Measurements from ENCODE around the gene ATP5IF1.

Gene ATP5IF1

DNA sequence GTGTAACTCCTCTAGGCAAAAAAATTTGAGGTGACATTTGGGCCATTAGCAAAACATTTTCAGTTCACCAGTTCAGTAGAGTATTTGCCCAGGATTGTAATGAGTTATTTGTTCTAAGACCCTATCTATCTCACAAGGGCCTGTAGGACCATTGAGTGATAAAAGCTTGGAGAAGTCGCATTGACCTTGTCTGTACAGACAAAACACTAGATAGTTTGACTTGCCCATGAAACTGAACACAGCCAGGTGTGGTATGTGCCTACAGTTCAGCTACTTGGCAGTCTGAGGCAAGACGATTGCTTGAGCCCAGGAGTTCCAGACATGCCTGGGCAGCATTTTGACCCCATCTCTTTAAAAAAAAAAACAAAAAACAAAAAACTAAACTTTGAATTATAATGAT is 3.1 kb downstream of the ATP5IF1 start:
- DNase-seq: no peak

DNA sequence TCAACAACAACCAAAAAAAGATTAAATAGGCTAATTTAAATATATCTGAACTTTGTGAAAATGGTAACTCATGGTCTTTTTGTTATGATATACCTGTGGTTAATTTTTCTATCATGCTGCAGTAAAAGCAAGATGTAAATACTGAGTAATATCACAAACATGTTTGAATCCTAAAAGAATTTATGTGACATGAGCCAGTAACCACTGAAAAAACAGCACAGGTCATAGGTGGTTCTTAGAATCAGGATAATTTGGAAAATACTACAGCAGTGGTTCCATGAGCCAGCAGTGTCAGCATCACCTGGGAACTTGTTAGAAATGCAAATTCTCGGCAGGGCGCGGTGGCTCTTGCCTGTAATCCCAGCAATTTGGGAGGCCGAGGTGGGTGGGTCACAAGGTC is 4.1 kb downstream of the ATP5IF1 start:
- no peak for DNase-seq

DNA sequence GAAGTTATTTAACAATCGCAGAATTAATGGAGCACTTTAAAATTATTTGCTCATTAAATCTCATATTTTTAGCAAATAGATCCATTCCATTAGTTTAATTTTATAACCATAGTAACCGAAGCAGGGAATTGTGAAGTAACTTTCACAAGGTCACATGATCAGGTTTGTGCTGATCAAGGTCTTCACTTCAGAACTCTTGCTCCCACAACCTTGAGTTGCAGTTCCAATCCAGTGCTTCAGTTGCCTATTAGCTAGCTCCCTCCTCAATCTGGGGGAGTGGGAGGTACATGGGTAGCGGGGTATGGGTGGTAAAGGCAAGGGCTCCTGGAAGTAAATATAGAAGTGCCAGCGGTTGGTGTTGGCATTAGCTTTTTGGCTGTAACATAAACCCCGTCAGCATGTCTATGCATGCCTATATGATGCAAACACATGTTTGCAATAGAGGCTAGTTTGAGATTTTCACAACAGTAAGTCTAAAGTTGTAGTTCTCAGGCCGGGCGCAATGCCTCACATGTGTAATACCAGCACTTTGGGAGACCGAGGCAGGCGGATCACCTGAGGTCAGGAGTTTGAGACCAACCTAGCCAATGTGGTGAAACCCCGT is 5.8 kb downstream of the ATP5IF1 start:
- DNase-seq: no peak

DNA sequence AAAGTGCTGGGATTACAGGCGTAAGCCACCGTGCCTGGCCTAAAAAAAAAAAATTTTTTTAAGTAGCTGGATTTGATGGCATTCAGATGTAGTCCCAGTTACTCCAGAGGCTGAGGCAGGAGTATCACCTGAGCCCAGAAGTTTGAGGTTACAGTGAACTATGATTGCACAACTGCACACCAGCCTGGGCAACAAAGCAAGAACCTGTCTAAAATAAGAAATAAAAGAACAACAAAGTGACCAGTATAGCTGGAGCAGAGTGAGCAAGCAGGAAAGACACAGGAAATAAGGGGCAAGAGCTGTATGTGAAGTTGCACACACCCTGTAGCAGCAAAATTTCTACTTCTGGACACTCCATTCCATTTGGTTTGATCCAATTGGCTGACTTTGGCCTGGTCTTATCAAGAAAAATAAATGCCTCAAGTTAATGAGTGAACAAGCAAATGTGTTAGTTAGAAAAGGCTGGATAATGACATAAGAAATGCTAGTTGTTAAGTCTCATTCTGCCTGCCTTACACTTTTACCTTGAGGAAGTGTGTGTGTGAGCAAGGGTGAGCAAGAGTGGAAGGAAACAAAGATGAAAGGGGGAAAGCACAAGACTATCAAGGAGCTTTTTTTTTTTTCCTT is 7.9 kb downstream of the ATP5IF1 start:
- DNase-seq: no peak

DNA sequence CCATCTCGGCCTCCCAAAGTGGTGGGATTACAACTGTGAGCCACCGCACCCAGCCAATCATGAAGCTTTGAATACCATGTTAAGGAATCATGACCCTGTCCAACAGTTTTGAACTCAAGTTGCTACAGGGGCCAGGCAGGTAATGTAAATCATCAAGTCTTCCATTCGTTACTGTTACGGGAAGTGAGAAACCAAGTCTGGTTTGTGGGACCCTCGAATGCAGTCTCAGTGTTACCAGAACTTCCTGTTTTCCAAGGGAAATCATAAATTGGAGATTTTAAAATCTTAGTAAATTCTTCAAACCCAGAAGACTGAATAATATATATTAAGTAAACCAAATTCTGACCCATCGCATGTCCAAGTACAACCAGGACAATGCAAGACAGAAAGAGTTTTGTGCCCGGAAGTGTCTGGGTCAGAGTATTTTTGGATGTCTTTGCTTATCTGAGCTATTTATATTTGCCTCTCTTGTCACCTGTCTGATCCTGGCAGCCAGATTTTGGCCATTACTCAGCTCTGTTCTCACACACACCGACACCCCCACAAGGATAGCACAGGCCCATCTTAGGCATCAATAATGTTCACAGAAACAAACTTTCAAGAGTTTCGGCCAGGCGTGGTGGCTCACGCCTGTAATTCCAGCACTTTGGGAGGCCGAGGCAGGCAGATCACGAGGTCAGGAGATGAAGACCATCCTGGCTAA is 8.8 kb downstream of the ATP5IF1 start:
- no peak for DNase-seq

DNA sequence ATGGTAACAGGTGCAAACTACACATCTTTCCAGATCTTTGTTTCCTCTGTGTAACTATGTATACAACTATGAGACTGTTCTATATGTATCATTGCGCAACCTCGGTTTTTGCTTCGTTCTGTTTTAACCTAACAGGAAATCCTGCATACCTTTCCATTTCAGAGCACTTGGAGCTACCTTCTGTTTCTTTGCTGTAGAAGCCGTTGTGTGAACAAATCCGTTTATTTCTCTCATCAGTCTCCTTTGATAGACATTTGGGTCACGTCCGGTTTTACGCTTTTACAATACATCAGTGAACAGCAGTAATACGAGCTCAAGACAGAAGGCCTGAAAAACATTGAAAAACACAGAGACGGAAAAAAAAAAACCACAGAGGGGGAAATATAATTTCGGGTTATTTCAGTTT is 10.5 kb downstream of the ATP5IF1 start:
- DNase-seq: no peak

DNA sequence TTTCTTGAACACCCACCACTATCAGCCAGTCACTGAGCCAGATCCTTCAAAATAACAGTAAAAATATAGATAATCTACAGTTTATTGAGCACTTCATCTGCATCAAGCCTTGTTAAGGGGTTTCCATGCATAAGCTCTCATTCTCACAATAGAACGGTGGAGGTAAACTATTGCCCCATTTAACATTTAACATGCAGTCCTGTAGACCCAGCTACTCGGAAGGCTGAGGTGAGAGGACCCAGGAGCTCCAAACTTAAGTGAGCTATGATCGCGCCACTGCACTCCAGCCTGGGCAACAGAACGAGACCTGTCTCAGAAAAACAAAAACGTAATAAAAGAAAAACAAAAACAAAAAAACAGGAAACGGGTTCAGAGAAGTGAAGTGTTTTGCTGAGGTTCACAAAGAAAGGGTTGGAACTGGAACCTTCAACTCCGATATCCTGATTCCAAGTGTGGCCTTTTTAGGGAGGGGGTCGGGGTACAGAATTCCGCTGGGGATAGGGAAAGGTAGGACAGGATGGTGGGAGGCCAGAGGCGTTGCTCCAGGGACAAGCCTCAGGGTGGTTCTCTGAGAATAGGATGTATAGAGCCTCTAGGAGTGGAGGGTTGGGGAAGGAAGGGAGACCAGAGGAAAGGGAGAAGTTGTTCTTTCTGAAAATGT is 11.8 kb downstream of the ATP5IF1 start:
- no peak for DNase-seq

DNA sequence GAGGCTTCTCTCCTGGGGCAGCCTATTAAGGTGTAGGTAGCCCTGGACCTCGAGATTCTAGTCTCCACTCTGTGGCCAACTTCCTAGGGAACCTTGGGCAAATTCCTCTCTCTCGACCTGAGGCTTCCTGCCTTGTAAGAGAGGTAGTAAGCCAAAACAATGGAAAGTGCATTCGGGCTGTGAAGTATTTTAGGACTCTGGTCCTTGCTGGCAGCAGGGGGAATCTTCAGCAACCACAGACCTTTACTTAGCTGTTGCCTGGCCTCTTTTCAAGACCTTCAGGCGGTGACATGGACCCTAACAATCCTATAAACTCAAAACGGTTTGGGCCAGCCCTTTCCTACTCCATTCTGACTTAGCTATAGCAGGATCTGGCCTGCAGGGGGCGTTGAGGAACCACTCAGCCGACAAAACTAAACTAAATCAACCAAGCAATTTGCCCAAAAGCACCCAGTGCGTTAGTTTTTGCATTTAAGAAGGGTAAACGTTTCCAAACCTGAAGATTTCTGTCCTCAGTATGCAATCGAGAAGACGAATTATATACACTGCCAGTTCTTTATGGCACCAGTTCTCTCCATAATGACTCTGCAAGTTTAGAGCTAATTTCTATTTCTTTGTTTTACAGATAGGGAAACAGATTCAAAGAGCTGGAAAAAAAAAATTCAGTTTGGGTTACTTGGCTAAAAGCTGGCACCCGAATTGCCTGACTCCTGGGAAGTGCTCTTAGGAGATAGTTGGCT is 12.5 kb downstream of the ATP5IF1 start:
- DNase-seq: peak; percentile 88

DNA sequence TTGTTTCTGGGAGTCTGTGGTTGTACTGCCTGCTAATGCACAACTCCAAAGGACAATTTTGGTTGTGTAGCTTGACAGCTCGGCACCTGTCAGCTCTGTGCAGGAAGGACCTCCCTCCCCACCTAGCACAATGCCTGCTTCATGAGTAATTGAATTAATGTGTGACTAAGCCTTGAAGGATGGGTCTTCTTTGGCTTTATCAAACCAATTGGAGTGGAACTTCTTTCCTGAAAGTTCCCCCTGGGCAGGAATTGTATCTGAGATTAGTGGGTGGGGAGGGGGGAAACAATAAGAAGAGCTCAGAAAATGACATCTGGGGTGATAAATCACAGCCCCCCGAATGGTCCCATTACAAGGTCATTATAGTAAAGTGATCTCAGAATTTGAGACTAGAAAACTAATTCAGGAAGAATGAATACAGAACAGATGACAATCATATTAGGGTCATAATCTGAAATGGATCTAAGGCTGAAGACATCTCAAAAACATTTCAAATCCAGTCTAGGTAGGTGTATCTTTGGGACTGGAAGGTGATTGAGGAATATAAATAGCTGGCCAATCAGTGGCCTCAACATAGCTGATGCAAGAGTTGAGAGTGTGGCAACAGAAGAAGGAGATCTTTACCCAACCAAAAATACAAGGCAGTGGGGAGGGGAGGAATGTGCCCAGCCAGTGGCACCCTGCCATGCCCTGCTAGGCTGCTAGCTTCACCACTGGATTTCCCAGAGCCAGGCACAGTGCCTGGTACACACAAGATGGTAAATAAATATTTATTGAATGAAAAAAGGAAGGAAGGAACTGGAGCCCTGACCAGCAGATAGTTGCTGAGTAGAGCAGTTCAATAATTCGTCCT is 13.3 kb downstream of the ATP5IF1 start:
- no peak for DNase-seq

DNA sequence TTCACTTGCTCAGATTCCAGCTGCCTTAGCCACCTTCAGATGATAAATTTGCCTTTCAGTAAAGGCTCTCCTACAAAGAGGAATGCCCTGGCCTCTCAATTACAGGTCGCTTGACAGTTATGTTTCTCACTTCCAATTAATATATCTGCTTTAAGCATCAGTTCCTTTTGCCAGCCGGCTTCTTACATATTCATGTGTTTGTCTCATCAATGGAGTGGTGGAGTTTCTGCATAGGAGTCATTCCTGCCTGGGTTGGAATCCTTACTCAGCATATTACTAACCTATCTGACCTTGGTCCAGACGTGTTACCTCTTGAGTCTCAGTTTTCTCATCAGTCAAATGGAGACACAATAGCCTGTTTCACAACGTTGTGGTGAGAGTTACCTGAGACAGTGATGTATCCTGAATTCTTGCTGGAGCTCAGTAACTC is 14.0 kb downstream of the ATP5IF1 start:
- DNase-seq: no peak

DNA sequence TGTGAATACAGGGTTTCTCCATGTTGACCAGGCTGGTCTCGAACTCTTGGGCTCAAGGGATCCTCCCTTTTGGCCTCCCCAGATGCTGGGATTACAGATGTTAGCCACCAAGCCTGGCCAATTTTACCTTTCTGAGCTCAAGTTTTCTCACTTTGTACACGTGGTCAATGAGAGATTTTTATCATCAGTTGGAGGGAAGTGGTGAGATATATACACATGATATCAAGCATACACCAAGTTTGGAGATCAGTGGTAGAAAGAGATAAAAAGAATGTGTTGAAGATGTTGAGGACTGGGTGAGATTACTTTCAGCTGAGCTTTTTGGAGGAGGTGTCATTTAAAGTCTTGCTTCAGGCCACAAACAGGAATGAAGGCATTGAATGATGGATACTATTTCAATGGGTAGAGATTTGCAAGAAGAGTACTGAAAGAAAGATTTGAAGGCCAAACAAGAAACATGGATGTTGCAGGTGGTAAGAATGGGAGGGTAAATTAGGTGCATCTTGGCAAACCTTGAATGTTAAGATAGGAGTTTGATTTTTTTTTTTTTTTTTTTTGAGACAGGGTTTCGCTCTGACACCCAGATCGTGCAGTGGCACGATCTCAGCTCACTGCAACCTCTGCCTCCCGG is 20.4 kb downstream of the ATP5IF1 start:
- no peak for DNase-seq

DNA sequence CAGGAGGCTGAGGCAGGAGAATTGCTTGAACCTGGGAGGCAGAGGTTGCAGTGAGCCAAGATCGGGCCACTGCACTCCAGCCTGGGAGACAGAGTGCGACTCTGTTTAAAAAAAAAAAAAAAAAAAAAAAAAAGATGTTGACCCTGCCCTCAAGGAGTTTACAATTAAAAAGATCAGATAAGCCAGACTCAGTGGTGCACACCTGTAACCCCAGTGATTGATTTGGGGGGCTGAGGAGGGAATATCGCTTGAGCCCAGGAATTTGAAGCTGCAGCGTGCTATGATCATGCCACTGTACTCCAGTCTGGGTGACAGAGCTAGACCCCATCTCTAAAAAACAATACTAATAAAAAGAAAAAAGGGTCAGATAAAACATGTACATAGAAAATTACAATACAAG is 21.8 kb downstream of the ATP5IF1 start:
- DNase-seq: no peak

DNA sequence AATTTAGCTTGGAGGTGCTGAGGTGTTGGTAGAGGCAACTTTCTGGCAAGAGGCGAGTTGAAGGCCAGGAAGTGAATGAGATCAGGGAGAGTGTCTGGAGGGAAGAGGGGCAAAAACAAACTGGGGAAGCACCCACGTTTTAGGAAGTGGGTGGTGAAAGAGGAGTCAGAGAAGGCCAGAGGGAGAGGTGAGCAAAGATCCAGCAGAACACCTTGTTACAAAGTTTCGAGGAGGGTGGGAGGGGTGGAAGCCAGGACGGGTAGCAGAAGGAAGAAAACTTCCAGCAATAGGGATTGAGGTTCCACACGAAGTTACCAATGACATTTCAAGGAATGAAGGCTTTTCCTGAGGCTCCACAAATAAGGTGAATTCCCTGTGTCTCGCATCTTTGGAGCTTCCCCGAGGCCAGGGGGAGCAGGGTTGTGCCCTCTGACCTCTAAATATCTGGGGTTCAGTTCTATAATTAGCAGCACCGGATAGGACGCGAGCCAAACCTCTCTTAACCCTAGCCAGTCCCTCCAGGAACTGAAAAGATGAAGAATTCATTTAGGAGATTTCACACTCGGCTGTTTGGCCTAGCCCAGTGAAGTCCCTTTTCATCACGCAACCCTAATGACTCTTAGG is 22.8 kb downstream of the ATP5IF1 start:
- no peak for DNase-seq

DNA sequence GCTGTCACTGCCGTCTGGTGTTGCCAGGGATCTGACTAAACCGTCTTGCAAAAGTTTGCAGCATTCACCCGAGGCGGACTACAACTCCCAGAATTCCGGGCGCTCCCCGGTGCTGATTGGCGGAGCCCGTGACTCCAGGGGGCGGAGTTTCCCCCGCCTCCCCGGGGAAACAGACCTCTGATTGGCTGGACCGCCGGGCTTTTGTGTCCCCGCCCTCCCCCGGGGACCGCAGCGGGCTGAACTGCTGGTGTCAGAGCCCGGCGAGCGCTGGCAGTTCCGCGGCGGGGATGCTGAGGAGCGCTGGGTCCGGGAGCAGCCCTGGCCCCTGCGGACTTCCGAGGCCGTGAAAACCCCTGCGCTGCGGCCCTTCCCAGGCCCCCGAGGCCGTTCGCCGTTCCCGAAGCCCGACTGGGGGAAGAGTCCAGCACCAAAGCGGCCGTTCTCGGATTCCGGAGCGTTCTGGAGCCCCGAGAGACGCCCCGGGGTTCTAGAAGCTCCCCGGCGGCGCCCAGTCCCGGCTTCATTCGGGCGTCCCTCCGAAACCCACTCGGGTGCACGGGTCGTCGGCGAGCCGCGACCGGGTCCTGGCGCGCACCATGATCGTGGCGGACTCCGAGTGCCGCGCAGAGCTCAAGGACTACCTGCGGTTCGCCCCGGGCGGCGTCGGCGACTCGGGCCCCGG is 23.5 kb downstream of the ATP5IF1 start, which contains the start of gene SESN2:
TSS of gene SESN2 (plus strand) at position 267 of the 682 bp plus-strand sequence. CDS start at position 597, 330 bp downstream.
- DNase-seq: peak; percentile 99

DNA sequence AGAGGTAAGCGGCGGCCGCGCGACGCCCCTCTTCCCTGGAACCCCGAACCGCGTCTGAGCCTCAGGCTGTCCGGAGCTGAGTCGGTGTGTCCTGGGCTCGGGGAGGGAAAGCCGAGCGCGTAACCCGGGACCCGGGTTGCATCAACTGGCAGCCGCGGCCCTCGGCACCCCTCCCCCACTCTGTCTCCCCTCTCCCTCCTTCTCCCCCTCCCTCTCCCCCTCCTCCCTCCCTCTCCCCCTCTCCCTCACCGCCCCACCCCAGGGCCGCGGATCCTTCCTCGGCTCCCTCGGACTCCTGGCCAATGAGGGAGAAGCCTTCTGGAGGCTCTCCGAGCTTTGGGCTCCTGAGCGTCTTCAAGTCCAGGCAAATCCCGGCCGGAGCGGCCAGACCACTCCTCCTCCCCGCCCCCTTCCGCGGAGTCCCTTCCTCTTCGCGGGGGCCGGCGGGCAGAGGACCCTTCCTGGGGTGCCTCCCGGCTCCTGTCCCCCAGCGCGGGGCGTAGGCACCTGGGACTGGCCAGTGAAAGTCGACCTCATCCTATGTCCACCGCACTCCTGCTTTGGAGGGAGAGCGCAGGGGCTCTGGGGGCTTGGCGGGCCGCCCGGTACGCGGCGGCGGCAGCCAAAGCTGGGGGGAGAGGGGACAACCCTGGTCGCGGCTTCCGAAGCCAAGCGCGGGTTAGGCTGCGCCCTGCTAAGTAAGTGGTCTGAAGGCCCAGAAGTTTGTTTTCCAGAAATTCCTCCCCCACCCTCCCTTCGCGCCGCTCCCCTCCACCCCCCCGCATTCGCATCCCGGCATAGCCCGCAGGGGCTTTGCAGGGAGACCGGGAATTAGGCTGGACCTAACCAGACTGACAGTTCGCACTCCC is 24.2 kb downstream of the ATP5IF1 start:
- DNase-seq: peak; percentile 74

DNA sequence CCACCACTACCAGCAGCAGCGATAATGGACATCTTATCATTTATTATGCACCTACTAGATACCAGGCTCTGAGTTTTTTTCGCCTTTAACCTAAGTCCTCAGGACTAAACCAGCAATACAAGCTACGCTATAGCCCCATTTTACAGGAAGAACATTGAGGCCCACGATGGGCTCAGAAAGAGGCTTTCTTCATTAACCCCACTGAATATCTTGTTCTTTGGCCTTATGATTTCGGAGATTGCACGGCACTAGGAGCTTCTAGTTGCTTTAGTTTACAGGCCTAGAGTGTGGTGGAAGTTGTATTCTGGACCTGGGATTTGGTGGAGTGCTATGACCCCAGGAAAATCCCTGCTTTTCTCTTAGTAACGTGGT is 24.9 kb downstream of the ATP5IF1 start:
- no peak for DNase-seq

DNA sequence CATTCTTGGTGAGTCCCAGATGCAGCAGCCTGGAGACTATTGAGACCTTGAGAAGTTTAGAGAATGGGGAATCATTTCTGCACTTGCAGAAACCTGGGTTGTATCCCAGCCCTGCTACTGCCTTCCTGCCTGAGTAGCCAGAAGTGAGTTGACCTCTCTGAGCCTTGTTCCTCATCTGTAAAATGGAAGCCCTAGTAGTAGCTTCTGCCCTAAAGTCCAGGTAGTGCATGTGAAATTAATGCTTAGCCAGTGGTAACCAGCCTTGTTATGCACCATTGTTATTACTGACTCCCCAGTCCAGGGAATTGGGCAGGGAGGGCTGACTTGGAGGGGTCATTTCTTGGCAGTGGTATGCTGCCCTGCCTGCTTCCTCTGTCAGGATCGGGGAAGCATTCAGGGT is 29.0 kb downstream of the ATP5IF1 start:
- no peak for DNase-seq

DNA sequence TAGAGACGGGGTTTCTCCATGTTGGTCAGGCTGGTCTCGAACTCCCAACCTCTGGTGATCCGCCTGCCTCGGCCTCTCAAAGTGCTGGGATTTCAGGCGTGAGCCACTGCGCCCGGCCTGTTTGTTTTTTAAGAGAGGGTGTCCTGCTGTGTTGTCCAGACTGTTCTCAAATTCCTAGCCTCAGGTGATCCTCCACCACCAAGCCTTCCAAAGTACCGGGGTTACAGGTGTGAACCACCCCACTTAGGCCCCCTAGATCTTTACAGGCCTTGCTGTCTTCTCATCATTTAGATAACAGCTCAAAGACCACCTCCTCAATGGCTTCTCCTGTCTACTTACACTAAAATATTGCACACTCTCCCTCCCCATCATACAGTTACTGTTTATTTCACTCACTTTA is 29.7 kb downstream of the ATP5IF1 start:
- DNase-seq: no peak

DNA sequence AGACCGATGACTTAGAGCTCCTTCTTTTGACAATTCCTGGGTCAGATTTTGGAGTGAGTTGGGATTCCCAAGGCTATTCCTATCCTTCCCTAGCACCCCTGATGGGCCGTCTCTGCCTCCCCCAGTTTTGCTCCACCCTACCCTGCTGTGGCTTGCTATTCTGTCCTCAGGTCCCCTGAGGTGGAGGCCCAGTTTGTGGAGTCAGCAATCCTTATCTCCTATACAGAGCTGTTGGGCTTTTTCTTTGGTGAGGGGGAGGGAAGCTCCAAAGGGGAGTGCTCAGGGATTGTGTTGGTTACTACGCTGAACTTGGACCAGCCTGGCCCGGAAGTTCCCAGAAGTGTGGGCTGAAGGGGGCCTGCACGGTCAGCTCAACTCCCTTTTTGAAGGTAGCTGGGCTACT is 31.0 kb downstream of the ATP5IF1 start:
- no peak for DNase-seq

DNA sequence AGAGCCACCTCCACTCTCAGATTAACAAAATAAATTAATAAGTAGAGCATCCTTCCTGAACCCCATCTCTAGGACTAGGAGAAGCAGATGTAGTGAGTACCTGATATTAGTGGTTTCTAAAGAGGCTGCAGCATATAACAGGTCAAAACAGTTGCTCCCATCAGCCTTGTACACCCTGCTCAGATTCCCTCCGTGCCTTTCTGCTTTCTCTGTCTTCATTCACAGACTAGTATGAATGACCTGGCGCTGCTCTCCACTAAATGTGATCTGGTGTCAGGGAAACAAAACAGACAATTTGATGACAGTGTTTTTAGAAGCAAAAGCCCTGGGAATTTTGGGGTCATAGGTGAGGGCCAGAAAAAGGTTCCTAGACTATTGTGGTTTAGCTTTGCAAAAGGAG is 31.7 kb downstream of the ATP5IF1 start:
- no peak for DNase-seq

Data from activated CD8-positive, alpha-beta memory T cell treated with anti-CD3 and anti-CD28 coated beads, Interleukin-2, amount 50 U/mL, for 48 hours (primary cell).